ENCODE measurements around the gene SNAP23.

DNA sequence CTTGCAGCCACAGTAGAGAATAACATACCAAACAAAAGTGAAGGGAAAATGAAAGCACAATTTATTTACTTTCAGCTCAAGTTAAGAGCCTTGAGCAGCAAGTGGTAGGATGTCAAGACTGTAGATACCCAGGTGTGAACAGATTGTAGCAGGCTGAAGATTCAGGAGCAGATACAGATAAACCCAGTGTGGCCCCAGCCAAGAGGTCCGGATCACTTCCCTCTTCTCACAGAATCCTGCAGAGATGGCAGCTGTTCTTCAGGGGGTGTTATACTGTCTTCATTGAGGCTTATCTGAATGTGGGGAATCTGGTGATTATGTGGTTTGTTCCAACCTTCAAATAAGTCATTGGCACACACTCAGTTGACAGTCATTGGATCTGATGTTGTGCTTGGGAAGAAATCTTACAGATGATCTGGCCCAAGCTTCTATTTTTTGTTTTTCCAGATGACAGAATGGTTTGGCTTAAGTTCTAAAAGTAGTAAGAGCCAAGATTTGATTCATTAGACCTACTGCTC lies 82.1 kb downstream of the SNAP23 start:
- TF ChIP-seq, protein P1, sequence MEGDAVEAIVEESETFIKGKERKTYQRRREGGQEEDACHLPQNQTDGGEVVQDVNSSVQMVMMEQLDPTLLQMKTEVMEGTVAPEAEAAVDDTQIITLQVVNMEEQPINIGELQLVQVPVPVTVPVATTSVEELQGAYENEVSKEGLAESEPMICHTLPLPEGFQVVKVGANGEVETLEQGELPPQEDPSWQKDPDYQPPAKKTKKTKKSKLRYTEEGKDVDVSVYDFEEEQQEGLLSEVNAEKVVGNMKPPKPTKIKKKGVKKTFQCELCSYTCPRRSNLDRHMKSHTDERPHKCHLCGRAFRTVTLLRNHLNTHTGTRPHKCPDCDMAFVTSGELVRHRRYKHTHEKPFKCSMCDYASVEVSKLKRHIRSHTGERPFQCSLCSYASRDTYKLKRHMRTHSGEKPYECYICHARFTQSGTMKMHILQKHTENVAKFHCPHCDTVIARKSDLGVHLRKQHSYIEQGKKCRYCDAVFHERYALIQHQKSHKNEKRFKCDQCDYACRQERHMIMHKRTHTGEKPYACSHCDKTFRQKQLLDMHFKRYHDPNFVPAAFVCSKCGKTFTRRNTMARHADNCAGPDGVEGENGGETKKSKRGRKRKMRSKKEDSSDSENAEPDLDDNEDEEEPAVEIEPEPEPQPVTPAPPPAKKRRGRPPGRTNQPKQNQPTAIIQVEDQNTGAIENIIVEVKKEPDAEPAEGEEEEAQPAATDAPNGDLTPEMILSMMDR (IDR thresholded peaks at IDR 0.05), result no peak
- TF ChIP-seq POLR2A (IDR thresholded peaks at IDR 0.05), result no peak
